ENCODE results near the gene SV2B. TPM values are rescaled to one million over a fixed set of nuclear protein-coding genes. Genes with fewer than 3 reads are reported as not detected.

Gene SV2B
- total and polyA plus RNA-seq, 3 donors from 2014 or later, result 1.6 to 1.7 (median 1.7) TPM

- WGBS, 2 donors, result 54 to 62% methylated on average over 2 of the region's 2 CpGs
- intact Hi-C loops (cut with DNase I; ENCODE audit: low total_unique reads), result no loop called here
- Histone ChIP-seq H3K27ac (no peak overlapping the region), H3K27me3 (no peaks in the 10 kb centered on the region), H3K4me3 (no peak overlapping the region), H3K9me3 (no peaks in the 10 kb centered on the region), H3K4me1 (no peaks in the 10 kb centered on the region), H3K36me3 (ENCODE audit: low read depth, missing control alignments) (no peaks in the 10 kb centered on the region)
- TF ChIP-seq CTCF (IDR thresholded peaks at IDR 0.05) (no peak), POLR2A (IDR thresholded peaks at IDR 0.05) (no peak)
- DNase-seq, result no peak
Observed at GRCh38 chr15:91193378-91193720, 93.3 kb downstream of the SV2B start.

- Histone ChIP-seq H3K36me3 (ENCODE audit: low read depth, missing control alignments) (no peaks in the 10 kb centered on the region), H3K27ac (no peak overlapping the region), H3K27me3 (no peaks in the 10 kb centered on the region), H3K4me3 (no peak overlapping the region), H3K9me3 (no peaks in the 10 kb centered on the region), H3K4me1 (no peaks in the 10 kb centered on the region)
- TF ChIP-seq POLR2A (IDR thresholded peaks at IDR 0.05) (no peak), CTCF (IDR thresholded peaks at IDR 0.05) (no peak)
- intact Hi-C loops (cut with DNase I; ENCODE audit: low total_unique reads), result no loop called here
- WGBS, 2 donors, result 82 to 89% methylated on average over 4 of the region's 4 CpGs
- DNase-seq, result no peak
Observed at GRCh38 chr15:91196127-91196526, 96.1 kb downstream of the SV2B start.

- intact Hi-C loops (cut with DNase I; ENCODE audit: low total_unique reads), result no loop called here
- Histone ChIP-seq H3K9me3 (no peaks in the 10 kb centered on the region), H3K27ac (no peak overlapping the region), H3K27me3 (no peaks in the 10 kb centered on the region), H3K4me3 (no peak overlapping the region), H3K36me3 (ENCODE audit: low read depth, missing control alignments) (no peaks in the 10 kb centered on the region), H3K4me1 (no peaks in the 10 kb centered on the region)
- 76% methylated on average over 5 of the region's 5 CpGs for WGBS, 2 donors
- TF ChIP-seq CTCF (IDR thresholded peaks at IDR 0.05) (no peak), POLR2A (IDR thresholded peaks at IDR 0.05) (no peak)
- no peak for DNase-seq
Observed at GRCh38 chr15:91196768-91197167, 96.7 kb downstream of the SV2B start.

GRCh38 chr15:91199511-91199910 lies 99.5 kb downstream of the SV2B start:
- Histone ChIP-seq H3K4me3 (no peak overlapping the region), H3K9me3 (no peaks in the 10 kb centered on the region), H3K27me3 (no peaks in the 10 kb centered on the region), H3K4me1 (no peaks in the 10 kb centered on the region), H3K36me3 (ENCODE audit: low read depth, missing control alignments) (no peaks in the 10 kb centered on the region), H3K27ac (no peak overlapping the region)
- intact Hi-C loops (cut with DNase I; ENCODE audit: low total_unique reads), result no loop called here
- 90 to 91% methylated on average over 7 of the region's 7 CpGs for WGBS, 2 donors
- DNase-seq, result no peak
- TF ChIP-seq POLR2A (IDR thresholded peaks at IDR 0.05) (no peak), CTCF (IDR thresholded peaks at IDR 0.05) (no peak)

GRCh38 chr15:91200101-91200754 lies 100.2 kb downstream of the SV2B start:
- H3K4me1 ChIP-seq, result no peaks in the 10 kb centered on the region
- H3K4me3 ChIP-seq, result no peak overlapping the region
- no peak overlapping the region for H3K27ac ChIP-seq
- TF ChIP-seq CTCF (IDR thresholded peaks at IDR 0.05) (no peak), POLR2A (IDR thresholded peaks at IDR 0.05) (no peak)
- WGBS, 2 donors, result 90 to 93% methylated on average over 5 of the region's 5 CpGs
- no peaks in the 10 kb centered on the region for H3K9me3 ChIP-seq
- H3K27me3 ChIP-seq, result no peaks in the 10 kb centered on the region
- H3K36me3 ChIP-seq (ENCODE audit: low read depth, missing control alignments), result no peaks in the 10 kb centered on the region
- intact Hi-C loops (cut with DNase I; ENCODE audit: low total_unique reads), result no loop called here
- no peak for DNase-seq

All from testis (tissue), 3 donors.